ENCODE results near the gene C1orf159.

C1orf159 gene

DNA sequence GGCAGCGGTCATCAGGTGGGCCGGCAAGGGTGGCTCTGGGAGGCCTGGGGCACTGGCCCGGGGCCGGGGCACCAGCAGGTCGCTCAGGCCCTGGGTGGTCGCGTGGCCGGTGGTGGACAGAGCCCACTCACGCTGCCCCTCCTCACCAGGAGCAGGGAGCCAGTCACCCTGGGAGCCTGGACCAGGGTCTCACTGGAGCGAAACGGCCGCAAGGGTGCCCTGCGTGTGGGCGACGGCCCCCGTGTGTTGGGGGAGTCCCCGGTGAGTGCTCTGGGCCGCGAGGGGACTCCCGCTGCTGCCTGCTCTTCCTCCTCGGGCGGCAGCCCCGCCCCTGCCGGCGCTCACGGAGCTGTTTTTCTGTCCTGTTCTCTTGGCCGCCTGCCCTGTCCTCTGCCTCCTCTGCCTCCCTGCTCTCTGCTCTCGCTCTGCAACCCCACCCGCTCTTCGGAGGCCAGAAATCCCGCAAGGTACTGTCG lies 65.3 kb downstream of the C1orf159 start:
- H3K27ac ChIP-seq: no peak overlapping the region
- TF ChIP-seq, protein P1, sequence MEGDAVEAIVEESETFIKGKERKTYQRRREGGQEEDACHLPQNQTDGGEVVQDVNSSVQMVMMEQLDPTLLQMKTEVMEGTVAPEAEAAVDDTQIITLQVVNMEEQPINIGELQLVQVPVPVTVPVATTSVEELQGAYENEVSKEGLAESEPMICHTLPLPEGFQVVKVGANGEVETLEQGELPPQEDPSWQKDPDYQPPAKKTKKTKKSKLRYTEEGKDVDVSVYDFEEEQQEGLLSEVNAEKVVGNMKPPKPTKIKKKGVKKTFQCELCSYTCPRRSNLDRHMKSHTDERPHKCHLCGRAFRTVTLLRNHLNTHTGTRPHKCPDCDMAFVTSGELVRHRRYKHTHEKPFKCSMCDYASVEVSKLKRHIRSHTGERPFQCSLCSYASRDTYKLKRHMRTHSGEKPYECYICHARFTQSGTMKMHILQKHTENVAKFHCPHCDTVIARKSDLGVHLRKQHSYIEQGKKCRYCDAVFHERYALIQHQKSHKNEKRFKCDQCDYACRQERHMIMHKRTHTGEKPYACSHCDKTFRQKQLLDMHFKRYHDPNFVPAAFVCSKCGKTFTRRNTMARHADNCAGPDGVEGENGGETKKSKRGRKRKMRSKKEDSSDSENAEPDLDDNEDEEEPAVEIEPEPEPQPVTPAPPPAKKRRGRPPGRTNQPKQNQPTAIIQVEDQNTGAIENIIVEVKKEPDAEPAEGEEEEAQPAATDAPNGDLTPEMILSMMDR (IDR thresholded peaks at IDR 0.05): no peak
- H3K4me3 ChIP-seq: no peak overlapping the region
- DNase-seq (ENCODE audit: low spot score): no peak

DNA sequence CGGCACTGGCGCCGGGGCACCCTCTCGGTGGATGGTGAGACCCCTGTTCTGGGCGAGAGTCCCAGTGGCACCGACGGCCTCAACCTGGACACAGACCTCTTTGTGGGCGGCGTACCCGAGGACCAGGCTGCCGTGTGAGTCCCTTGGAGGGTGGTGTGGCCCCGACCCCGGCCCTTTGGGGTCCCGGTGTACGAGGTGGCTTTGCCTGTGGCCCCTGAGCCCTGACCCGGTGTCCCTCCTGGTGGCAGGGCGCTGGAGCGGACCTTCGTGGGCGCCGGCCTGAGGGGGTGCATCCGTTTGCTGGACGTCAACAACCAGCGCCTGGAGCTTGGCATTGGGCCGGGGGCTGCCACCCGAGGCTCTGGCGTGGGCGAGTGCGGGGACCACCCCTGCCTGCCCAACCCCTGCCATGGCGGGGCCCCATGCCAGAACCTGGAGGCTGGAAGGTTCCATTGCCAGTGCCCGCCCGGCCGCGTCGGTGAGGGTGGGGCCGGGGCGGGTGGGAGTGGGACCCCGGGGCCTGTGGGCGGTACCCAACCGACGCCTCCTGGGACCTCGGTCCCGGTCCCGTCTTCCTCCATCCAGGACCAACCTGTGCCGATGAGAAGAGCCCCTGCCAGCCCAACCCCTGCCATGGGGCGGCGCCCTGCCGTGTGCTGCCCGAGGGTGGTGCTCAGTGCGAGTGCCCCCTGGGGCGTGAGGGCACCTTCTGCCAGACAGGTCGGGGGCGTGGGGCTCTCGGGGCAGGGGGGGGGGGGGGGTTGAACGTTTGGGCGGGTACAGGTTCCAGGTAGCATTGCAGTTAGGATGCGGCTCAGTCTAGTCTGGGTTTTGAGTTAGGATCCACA lies 66.3 kb downstream of the C1orf159 start:
- no peak overlapping the region for H3K4me3 ChIP-seq
- no peak for DNase-seq (ENCODE audit: low spot score)
- TF ChIP-seq, protein P1 (IDR thresholded peaks at IDR 0.05): no peak
- H3K27ac ChIP-seq: no peak overlapping the region

DNA sequence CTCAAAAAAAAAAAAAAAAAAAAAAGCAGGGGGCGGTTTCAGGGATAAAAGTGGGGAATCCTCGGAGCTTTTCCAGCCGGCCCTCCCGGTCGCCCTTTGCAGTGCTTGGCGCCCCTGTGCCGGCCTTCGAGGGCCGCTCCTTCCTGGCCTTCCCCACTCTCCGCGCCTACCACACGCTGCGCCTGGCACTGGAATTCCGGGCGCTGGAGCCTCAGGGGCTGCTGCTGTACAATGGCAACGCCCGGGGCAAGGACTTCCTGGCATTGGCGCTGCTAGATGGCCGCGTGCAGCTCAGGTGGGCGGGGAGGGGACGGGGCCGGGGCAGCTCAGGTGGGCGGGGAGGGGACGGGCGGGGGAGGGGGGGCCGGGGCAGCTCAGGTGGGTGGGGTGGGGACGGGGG lies 67.1 kb downstream of the C1orf159 start:
- no peak for DNase-seq (ENCODE audit: low spot score)
- TF ChIP-seq, protein P1 (IDR thresholded peaks at IDR 0.05): no peak
- no peak overlapping the region for H3K27ac ChIP-seq
- H3K4me3 ChIP-seq: no peak overlapping the region

DNA sequence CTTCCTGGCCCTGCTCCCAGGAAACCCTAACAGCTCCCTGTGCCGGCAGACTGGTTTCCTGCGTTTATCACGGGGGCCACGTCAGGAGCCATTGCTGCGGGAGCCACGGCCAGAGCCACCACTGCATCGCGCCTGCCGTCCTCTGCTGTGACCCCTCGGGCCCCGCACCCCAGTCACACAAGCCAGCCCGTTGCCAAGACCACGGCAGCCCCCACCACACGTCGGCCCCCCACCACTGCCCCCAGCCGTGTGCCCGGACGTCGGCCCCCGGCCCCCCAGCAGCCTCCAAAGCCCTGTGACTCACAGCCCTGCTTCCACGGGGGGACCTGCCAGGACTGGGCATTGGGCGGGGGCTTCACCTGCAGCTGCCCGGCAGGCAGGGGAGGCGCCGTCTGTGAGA lies 67.9 kb downstream of the C1orf159 start:
- H3K27ac ChIP-seq: no peak overlapping the region
- TF ChIP-seq, protein P1 (IDR thresholded peaks at IDR 0.05): no peak
- DNase-seq (ENCODE audit: low spot score): no peak
- H3K4me3 ChIP-seq: no peak overlapping the region

DNA sequence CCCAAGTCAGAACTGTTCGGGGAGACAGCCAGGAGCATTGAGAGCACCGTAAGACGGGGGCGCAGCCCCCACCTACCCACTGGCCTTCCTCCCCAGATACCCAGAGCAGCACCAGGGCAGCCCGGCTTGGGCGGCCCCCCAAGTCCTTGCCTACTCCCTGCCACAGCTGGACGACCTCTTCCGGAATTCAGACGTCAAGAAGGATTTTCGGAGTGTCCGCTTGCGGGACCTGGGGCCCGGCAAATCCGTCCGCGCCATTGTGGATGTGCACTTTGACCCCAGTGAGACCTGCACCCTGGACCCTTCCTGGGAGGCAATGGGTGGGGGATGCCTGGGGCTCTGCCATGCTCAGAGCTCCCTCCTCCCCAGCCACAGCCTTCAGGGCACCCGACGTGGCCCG lies 68.5 kb downstream of the C1orf159 start:
- TF ChIP-seq, protein P1 (IDR thresholded peaks at IDR 0.05): no peak
- DNase-seq (ENCODE audit: low spot score): no peak
- Histone ChIP-seq H3K4me3 (no peak overlapping the region), H3K27ac (no peak overlapping the region)

DNA sequence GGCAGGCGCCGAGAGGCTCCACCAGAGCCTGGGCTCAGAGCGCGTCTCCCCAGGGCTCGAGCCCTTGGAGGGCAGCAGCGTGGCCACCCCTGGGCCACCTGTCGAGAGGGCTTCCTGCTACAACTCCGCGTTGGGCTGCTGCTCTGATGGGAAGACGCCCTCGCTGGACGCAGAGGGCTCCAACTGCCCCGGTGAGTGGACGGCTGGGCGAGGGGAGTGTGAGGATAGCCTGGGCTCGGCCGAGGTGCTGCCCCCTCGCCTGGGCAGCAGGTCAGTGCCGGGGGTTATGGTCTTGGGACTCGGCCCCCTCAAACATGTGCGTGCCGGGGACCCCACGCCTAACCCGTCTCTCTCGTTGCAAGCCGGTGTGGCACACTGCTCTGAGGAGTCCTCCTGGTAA lies 69.1 kb downstream of the C1orf159 start:
- H3K4me3 ChIP-seq: no peak overlapping the region
- no peak overlapping the region for H3K27ac ChIP-seq
- TF ChIP-seq, protein P1 (IDR thresholded peaks at IDR 0.05): no peak
- DNase-seq (ENCODE audit: low spot score): no peak

DNA sequence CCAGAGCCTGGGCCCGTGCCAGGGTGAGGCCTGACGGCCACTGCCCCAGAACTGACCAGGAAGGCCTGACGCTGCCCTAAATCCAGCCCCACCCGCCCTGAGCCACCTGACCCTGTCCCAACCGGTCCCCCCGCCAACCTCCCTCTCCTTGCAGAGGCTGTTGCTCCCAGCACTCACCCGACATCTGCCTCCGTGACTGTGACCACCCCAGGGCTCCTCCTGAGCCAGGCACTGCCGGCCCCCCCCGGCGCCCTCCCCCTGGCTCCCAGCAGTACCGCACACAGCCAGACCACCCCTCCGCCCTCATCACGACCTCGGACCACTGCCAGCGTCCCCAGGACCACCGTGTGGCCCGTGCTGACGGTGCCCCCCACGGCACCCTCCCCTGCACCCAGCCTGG lies 69.6 kb downstream of the C1orf159 start:
- no peak overlapping the region for H3K27ac ChIP-seq
- DNase-seq (ENCODE audit: low spot score): no peak
- TF ChIP-seq, protein P1 (IDR thresholded peaks at IDR 0.05): no peak
- H3K4me3 ChIP-seq: no peak overlapping the region
